Nephron (organoid): ENCODE measurements around the gene BMP8B.
A peak's percentile ranks its signal among the peaks of the same experiment; 100 is the strongest.

Source experiments
- H3K27ac Mint-ChIP-seq, 3 experiments: 2 replicates each; pipeline ENCODE4 v1.8.0; 2020; ENCODE audit warnings: mixed read lengths in 3 of 3, mild to moderate bottlenecking in 2 of 3, moderate library complexity in 1 of 3
- H3K27me3 Mint-ChIP-seq: 2 replicates; pipeline ENCODE4 v1.8.0; 2021; ENCODE audit warnings: low read depth, mild to moderate bottlenecking, moderate library complexity, mixed read lengths
- H3K36me3 Mint-ChIP-seq: 2 replicates; pipeline ENCODE4 v1.8.0; 2020; ENCODE audit warnings: low read depth, mixed read lengths
- H3K4me1 Mint-ChIP-seq: 2 replicates; pipeline ENCODE4 v1.8.0; 2020; ENCODE audit warnings: mixed read lengths
- H3K4me3 Mint-ChIP-seq, 3 experiments: 2 replicates each; pipeline ENCODE4 v1.8.0; 2020; ENCODE audit warnings: mild to moderate bottlenecking in 3 of 3, mixed read lengths in 3 of 3, moderate library complexity in 2 of 3
- H3K9me3 Mint-ChIP-seq: 2 replicates; pipeline ENCODE4 v1.8.0; 2020; ENCODE audit warnings: mixed read lengths
- TF ChIP-seq, protein P1 (sequence below), 3 experiments: fragments of 200-600 bp; sonication (generic); IDR thresholded peaks; one replicate each; pipeline ENCODE4 v1.5.0; 2021; ENCODE audit warnings: antibody characterized with exemption in 3 of 3; ENCODE audit not compliant: unreplicated experiment in 3 of 3

The BMP8B gene

DNA sequence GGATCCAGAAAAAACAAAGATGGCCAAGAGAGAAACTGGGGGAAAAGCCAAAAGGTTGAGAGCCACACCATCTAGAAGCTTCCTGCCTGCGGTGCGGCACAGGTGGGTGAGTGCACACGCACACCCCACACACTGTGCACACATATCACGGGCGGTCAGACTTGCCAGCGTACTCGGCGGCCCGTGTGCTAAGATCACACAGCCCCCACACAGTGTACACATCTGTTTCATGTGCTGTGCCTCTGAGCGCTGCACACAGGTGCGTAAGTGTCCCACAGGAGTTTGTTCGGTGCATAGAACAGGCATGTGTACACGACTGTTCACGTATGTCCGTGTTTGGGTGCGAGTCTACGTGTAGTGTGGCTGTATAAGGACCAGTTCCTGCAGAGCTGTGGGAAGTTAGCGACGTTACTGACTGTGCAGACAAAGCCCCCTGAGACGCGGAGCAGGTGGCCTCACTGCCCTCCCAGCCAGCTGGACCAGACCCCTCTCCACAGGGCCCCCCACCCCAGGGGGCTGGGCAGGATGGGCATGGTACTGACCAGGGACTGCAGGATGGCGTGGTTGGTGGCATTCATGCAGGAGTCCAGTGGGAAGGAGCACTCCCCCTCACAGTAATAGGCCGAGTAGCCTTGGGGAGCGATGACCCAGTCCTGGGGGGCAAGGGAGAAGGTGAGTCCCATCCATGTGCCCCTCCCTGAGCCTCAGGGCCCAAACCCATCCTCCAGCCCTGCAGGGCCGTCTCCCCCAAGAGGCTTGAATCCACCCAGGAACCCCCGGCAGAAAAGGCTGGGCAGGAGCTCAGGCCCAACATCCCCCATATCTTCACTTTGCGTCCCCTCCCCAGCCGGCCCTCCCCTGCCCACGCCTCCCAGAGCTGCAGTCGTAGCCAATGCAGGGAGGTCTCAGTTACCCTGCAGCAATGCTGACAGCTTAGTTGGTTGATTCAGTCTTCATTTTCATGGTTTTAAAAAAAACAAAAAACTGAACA lies 25.8 kb downstream of the BMP8B start:
- H3K27ac Mint-ChIP-seq, result no peak overlapping the region
- no peaks in the 10 kb centered on the region for H3K9me3 Mint-ChIP-seq
- no peaks in the 10 kb centered on the region for H3K4me1 Mint-ChIP-seq
- peaks cover 4% of the 10 kb centered on the region for H3K27me3 Mint-ChIP-seq
- TF ChIP-seq, protein P1, sequence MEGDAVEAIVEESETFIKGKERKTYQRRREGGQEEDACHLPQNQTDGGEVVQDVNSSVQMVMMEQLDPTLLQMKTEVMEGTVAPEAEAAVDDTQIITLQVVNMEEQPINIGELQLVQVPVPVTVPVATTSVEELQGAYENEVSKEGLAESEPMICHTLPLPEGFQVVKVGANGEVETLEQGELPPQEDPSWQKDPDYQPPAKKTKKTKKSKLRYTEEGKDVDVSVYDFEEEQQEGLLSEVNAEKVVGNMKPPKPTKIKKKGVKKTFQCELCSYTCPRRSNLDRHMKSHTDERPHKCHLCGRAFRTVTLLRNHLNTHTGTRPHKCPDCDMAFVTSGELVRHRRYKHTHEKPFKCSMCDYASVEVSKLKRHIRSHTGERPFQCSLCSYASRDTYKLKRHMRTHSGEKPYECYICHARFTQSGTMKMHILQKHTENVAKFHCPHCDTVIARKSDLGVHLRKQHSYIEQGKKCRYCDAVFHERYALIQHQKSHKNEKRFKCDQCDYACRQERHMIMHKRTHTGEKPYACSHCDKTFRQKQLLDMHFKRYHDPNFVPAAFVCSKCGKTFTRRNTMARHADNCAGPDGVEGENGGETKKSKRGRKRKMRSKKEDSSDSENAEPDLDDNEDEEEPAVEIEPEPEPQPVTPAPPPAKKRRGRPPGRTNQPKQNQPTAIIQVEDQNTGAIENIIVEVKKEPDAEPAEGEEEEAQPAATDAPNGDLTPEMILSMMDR (IDR thresholded peaks at IDR 0.05; ENCODE audit: unreplicated experiment in 3 of 3), result no peak
- H3K4me3 Mint-ChIP-seq, result no peak overlapping the region
- peaks cover 16% of the 10 kb centered on the region for H3K36me3 Mint-ChIP-seq

DNA sequence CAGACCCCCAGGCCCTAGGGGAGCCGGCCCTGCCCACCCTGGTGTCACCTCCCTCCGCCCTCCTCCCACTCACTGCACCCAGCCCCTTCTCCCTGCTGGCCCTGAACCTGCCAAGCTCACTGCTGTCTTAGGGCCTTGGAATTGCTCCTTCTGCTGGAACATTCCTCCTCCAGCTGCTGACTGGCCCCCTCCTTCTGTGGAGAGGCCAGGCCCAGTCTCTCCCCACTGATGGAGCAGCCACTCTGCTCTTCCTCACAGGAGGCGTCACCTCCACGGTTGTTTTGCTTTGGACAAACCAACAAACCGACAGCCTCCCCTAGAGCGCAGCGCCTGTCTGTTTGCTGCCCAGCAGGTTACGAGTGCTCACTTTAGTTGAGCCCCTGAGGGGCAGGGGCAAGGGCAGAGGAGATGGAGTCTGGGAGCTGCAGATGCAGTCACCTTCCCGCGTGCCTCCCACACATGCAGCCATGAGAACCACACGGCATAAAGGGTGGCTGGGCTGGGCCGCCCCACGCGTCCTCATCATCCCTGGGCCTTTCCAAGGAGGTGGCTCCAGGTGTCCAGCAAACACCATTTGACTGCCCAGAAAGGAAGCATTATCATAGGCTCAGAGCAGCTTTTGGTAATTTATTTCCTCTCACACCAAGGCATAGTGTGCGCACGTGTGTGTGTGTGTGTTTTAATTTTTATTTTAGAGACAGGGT lies 27.0 kb downstream of the BMP8B start:
- Mint-ChIP-seq H3K27me3 (peaks cover 4% of the 10 kb centered on the region), H3K4me1 (no peaks in the 10 kb centered on the region), H3K27ac (peak overlapping the region in 1 of 3 experiments; percentile 33), H3K36me3 (peaks cover 22% of the 10 kb centered on the region), H3K9me3 (no peaks in the 10 kb centered on the region), H3K4me3 (no peak overlapping the region)
- TF ChIP-seq, protein P1 (IDR thresholded peaks at IDR 0.05; ENCODE audit: unreplicated experiment in 3 of 3), result no peak

DNA sequence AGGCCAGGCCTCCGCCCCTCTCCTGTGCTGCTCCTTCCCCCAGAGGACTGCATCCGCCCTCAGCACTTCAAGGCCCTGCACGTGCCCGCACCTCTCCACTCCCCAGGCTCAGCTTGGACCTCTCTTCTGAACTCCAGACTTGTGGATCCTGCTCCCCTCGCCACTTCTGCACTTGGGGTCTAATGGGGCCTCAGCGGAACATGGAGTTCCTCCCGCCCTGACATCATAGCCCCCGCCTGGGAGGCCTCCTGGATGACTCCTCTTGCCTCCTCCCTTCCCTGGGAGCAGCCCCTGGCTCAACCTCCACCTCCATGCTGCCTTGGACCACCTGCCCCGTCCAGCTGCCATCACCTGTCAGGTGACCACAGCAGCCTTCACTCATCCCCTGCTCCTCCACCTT lies 27.6 kb downstream of the BMP8B start:
- TF ChIP-seq, protein P1 (IDR thresholded peaks at IDR 0.05; ENCODE audit: unreplicated experiment in 3 of 3), result no peak
- Mint-ChIP-seq H3K9me3 (no peaks in the 10 kb centered on the region), H3K27ac (no peak overlapping the region), H3K36me3 (peaks cover 25% of the 10 kb centered on the region), H3K27me3 (no peaks in the 10 kb centered on the region), H3K4me1 (peaks cover 4% of the 10 kb centered on the region), H3K4me3 (no peak overlapping the region)

DNA sequence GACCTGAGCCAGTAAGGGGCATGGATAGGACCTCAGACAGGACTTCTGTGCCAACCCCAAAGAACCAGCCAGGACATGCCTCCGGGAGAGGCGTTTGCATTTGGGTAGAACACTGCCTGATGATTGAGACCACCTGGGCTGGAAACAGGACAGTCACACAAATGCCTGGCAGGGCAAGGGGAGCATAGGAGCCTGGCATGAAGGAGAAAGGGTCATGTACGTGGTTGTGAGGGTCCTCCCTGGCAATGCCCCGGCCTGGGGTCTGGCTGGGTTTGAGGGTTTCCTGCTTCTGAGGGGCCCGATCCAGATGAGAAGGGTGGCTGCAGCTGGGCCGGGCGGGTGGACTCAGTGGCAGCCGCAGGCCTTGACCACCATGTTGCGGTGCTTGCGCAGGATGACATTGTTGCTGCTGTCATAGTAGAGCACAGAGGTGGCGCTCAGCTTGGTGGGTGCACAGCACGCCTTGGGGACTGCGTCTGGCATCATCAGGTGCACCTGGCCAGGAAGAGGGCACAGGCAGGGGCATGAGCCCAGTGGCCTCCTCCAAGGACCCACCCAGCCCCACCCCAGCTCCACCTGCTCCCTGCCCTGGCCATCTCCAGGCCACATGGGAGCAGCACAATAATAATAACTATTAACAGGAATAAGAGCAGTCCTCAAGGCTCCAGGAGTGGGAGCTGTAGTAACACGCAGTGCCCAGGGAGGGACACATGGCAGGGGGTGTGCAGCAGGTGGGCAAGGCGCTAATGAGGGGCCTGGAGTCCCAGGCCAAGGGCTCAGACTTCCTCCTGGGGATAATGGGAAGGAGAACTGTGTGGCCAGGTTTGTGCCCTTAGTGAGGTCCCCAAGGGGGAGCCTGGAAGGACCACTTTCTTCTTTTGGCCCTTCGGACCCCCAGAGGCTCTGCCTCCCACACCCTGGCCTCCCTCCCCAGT lies 28.3 kb downstream of the BMP8B start:
- H3K9me3 Mint-ChIP-seq, result no peaks in the 10 kb centered on the region
- peaks cover 4% of the 10 kb centered on the region for H3K4me1 Mint-ChIP-seq
- no peaks in the 10 kb centered on the region for H3K27me3 Mint-ChIP-seq
- H3K27ac Mint-ChIP-seq, result no peak overlapping the region
- no peak overlapping the region for H3K4me3 Mint-ChIP-seq
- TF ChIP-seq, protein P1 (IDR thresholded peaks at IDR 0.05; ENCODE audit: unreplicated experiment in 3 of 3), result no peak
- peaks cover 26% of the 10 kb centered on the region for H3K36me3 Mint-ChIP-seq

DNA sequence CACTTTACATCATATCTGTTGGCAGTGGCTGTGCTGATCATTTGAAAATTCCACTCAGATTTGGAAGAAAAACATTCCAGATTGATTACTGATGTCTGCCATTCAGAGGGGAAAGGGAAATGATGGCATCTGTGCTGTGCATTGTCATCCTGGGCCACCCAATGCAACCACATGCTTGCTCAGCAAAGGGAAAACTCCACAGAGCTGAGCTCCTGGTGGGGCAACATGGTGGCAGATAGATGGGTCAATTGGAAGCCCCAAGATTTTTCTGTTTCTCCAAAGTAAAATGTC lies 29.3 kb downstream of the BMP8B start:
- no peaks in the 10 kb centered on the region for H3K27me3 Mint-ChIP-seq
- H3K9me3 Mint-ChIP-seq, result no peaks in the 10 kb centered on the region
- H3K36me3 Mint-ChIP-seq, result peaks cover 31% of the 10 kb centered on the region
- peaks cover 4% of the 10 kb centered on the region for H3K4me1 Mint-ChIP-seq
- no peak overlapping the region for H3K27ac Mint-ChIP-seq
- TF ChIP-seq, protein P1 (IDR thresholded peaks at IDR 0.05; ENCODE audit: unreplicated experiment in 3 of 3), result no peak
- no peak overlapping the region for H3K4me3 Mint-ChIP-seq
